ENCODE results near the gene COL1A1. TPM values are rescaled to one million over a fixed set of nuclear protein-coding genes. Genes with fewer than 3 reads are reported as not detected.
A peak's percentile ranks its signal among the peaks of the same experiment; 100 is the strongest.

The COL1A1 gene
- polyA plus RNA-seq, 3 donors: not detected

DNA sequence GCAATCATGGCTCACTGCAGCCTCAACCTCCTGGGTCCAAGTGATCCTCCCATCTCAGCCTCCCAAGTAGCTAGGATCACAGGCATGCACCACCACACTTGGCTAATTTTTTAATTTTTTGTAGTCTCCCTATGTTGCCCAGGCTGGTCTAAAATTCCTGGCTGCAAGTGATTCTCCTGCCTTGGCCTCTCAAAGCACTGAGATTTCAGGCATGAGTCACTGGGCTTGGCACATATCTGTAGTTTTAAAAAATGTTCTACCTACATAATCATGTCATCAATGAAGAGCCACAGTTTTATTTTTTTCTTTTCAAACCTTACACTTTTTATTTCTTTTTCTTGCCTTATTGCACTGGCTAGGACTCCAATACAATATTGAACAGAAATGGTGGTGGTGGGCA, 33.1 kb upstream of the COL1A1 start:
- Histone ChIP-seq H3K79me2 (ENCODE audit: insufficient read depth, low read length) (no peaks in the 10 kb centered on the region), H4K20me1 (ENCODE audit: insufficient read depth, low read length) (no peaks in the 10 kb centered on the region), H2AFZ (ENCODE audit: insufficient read depth, low read depth, low read length, poor library complexity, severe bottlenecking) (no peak overlapping the region), H3K4me1 (ENCODE audit: control insufficient read depth in 1 of 2, insufficient read depth in 2 of 2, low read length in 2 of 2) (no peaks in the 10 kb centered on the region), H3K36me3 (replicated peaks in 1 of 2; ENCODE audit: control insufficient read depth in 1 of 2, insufficient read depth in 2 of 2, low read length in 2 of 2) (no peaks in the 10 kb centered on the region), H3K27me3 (ENCODE audit: control insufficient read depth in 2 of 2, insufficient read depth in 2 of 2, low read length in 2 of 2) (peaks cover 3 to 6% of the 10 kb centered on the region in 2 donors), H3K27ac (ENCODE audit: low read depth in 1 of 2, low read length in 2 of 2) (no peak overlapping the region), H3K4me2 (replicated peaks; ENCODE audit: extremely low read depth, low read length, poor library complexity, severe bottlenecking) (no peak overlapping the region), H3K4me3 (replicated peaks in 1 of 3; ENCODE audit: low read depth in 2 of 3, low read length in 3 of 3) (no peak overlapping the region), H3K9me3 (replicated peaks in 1 of 2; ENCODE audit: control insufficient read depth in 1 of 2, insufficient read depth in 1 of 2, low read length in 2 of 2) (peaks cover 6 to 11% of the 10 kb centered on the region in 2 donors), H3K9ac (ENCODE audit: insufficient read depth, low read length, poor library complexity, severe bottlenecking) (no peak overlapping the region)
- no peaks in the 10 kb centered on the region for H3K4me1 Mint-ChIP-seq
- H3K36me3 Mint-ChIP-seq: no peaks in the 10 kb centered on the region
- H3K27ac Mint-ChIP-seq: peak overlapping the region in 1 of 7 donors; percentile 11
- H3K27me3 Mint-ChIP-seq (ENCODE audit: low read depth in 3 of 3): peaks cover 21 to 36% (median 21%) of the 10 kb centered on the region in 3 donors
- intact Hi-C loops (cut with micrococcal nuclease): no loop called here
- DNase-seq: no peak
- TF ChIP-seq, protein P1, sequence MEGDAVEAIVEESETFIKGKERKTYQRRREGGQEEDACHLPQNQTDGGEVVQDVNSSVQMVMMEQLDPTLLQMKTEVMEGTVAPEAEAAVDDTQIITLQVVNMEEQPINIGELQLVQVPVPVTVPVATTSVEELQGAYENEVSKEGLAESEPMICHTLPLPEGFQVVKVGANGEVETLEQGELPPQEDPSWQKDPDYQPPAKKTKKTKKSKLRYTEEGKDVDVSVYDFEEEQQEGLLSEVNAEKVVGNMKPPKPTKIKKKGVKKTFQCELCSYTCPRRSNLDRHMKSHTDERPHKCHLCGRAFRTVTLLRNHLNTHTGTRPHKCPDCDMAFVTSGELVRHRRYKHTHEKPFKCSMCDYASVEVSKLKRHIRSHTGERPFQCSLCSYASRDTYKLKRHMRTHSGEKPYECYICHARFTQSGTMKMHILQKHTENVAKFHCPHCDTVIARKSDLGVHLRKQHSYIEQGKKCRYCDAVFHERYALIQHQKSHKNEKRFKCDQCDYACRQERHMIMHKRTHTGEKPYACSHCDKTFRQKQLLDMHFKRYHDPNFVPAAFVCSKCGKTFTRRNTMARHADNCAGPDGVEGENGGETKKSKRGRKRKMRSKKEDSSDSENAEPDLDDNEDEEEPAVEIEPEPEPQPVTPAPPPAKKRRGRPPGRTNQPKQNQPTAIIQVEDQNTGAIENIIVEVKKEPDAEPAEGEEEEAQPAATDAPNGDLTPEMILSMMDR (IDR thresholded peaks at IDR 0.05): no peak
- H3K9me3 Mint-ChIP-seq: peaks cover 0 to 16% (median 12%) of the 10 kb centered on the region in 7 donors
- no peak overlapping the region for H3K4me3 Mint-ChIP-seq

DNA sequence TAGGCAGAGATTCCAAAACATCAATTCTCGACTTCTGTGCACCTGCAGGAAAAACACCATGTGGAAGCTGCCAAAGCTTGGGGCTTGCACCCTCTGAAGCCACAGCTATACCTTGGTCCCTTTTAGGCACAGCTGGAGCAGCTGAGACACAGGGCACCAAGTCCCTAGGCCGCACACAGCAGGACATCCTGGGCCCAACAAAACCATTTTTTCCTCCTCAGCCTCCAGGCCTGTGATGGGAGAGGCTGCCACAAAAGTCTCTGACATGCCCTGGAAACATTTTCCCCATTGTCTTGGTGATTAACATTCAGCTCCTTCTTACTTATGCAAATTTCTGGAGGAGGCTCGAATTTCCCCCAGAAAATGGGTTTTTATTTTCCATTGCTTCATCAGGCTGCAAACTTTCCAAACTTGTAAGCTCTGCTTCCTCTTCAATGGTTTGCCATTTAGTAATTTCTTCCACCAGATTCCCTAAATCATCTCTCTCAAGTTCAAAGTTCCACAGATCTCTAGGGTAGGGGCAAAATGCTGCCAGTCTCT, 24.3 kb upstream of the COL1A1 start:
- Mint-ChIP-seq H3K4me3 (no peak overlapping the region), H3K4me1 (peaks cover 19% of the 10 kb centered on the region)
- WGBS (ENCODE audit: insufficient coverage): 72% methylated on average over 2 of the region's 3 CpGs

More for the DNA sequence above, 24.3 kb upstream of the COL1A1 start:
- H3K27ac Mint-ChIP-seq: no peak overlapping the region
- DNase-seq: no peak
- no peaks in the 10 kb centered on the region for H3K36me3 Mint-ChIP-seq
- Histone ChIP-seq H4K20me1 (ENCODE audit: insufficient read depth, low read length) (no peaks in the 10 kb centered on the region), H3K79me2 (ENCODE audit: insufficient read depth, low read length) (no peaks in the 10 kb centered on the region), H3K36me3 (replicated peaks in 1 of 2; ENCODE audit: control insufficient read depth in 1 of 2, insufficient read depth in 2 of 2, low read length in 2 of 2) (no peaks in the 10 kb centered on the region), H3K27ac (ENCODE audit: low read depth in 1 of 2, low read length in 2 of 2) (no peak overlapping the region), H3K9ac (ENCODE audit: insufficient read depth, low read length, poor library complexity, severe bottlenecking) (no peak overlapping the region), H3K27me3 (ENCODE audit: control insufficient read depth in 2 of 2, insufficient read depth in 2 of 2, low read length in 2 of 2) (no peaks in the 10 kb centered on the region), H2AFZ (ENCODE audit: insufficient read depth, low read depth, low read length, poor library complexity, severe bottlenecking) (no peak overlapping the region), H3K4me1 (ENCODE audit: control insufficient read depth in 1 of 2, insufficient read depth in 2 of 2, low read length in 2 of 2) (peaks cover 19 to 24% of the 10 kb centered on the region in 2 donors), H3K4me3 (replicated peaks in 1 of 3; ENCODE audit: low read depth in 2 of 3, low read length in 3 of 3) (no peak overlapping the region), H3K9me3 (replicated peaks in 1 of 2; ENCODE audit: control insufficient read depth in 1 of 2, insufficient read depth in 1 of 2, low read length in 2 of 2) (peaks cover 0 to 22% of the 10 kb centered on the region in 2 donors), H3K4me2 (replicated peaks; ENCODE audit: extremely low read depth, low read length, poor library complexity, severe bottlenecking) (no peak overlapping the region)
- H3K27me3 Mint-ChIP-seq (ENCODE audit: low read depth in 3 of 3): peaks cover under 1 to 3% (median 3%) of the 10 kb centered on the region in 3 donors
- TF ChIP-seq, protein P1 (IDR thresholded peaks at IDR 0.05): no peak
- H3K9me3 Mint-ChIP-seq: peaks cover 10 to 41% (median 28%) of the 10 kb centered on the region in 7 donors
- intact Hi-C loops (cut with micrococcal nuclease): no loop called here

Measured in CD14-positive monocyte (primary cell).